Upper lobe of right lung (tissue), 1 donor: ENCODE results near the gene WLS. TPM values are rescaled to one million over a fixed set of nuclear protein-coding genes. Genes with fewer than 3 reads are reported as not detected.

ENCODE experiments used
- ATAC-seq: fragments of 200-7000 bp; cut with Tn5 transposase; one replicate; pipeline ENCODE4 v1.9.1; 2020; ENCODE audit warnings: mild to moderate bottlenecking, moderate library complexity
- DNase-seq: peaks from one replicate; pipeline ENCODE4 v3.0.0-alpha.2; 2020
- H3K27ac ChIP-seq: fragments of 200-600 bp; one replicate; pipeline ENCODE4 v1.8.0; 2022
- H3K27me3 ChIP-seq: fragments of 200-600 bp; one replicate; pipeline ENCODE4 v1.8.0; 2022; ENCODE audit warnings: mild to moderate bottlenecking
- H3K36me3 ChIP-seq: fragments of 200-600 bp; one replicate; pipeline ENCODE4 v1.8.0; 2022
- H3K4me1 ChIP-seq: fragments of 200-600 bp; one replicate; pipeline ENCODE4 v1.8.0; 2022
- H3K4me3 ChIP-seq: fragments of 200-600 bp; one replicate; pipeline ENCODE4 v1.8.0; 2022; ENCODE audit warnings: mild to moderate bottlenecking
- H3K9me3 ChIP-seq: fragments of 200-600 bp; one replicate; pipeline ENCODE4 v1.8.0; 2022
- intact Hi-C: fragments of 100-400 bp; cut with DNase I; formaldehyde crosslinking; loops from one replicate; pipeline ENCODE4 v1.11.0; 2022
- total RNA-seq: library from RNA; stranded (reverse); fragmentation: NEBNext Ultra II Directional; extraction: Animal tissue kit (Norgen Biotek cat#: 25700); gene quantifications from one replicate; pipeline ENCODE4 v1.2.1, GENCODE V29; 2021
- TF ChIP-seq, protein P1 (sequence below): fragments of 200-600 bp; IDR thresholded peaks from one replicate; pipeline ENCODE4 v1.8.0; 2022; ENCODE audit warnings: antibody characterized with exemption
- donor health status: DM: no; HTN: yes; CAD: no; lungs with severe emphysema.

WLS gene
- total RNA-seq, 1 donor from 2014 or later = 89.8 TPM

GRCh38 chr1:68188060-68188538 lies 44.2 kb downstream of the WLS start:
- no peak overlapping the region for H3K4me3 ChIP-seq
- no peaks in the 10 kb centered on the region for H3K36me3 ChIP-seq
- ATAC-seq (no peak), DNase-seq (no peak)
- no peaks in the 10 kb centered on the region for H3K27me3 ChIP-seq
- H3K27ac ChIP-seq = no peak overlapping the region
- H3K9me3 ChIP-seq = no peaks in the 10 kb centered on the region
- TF ChIP-seq, protein P1, sequence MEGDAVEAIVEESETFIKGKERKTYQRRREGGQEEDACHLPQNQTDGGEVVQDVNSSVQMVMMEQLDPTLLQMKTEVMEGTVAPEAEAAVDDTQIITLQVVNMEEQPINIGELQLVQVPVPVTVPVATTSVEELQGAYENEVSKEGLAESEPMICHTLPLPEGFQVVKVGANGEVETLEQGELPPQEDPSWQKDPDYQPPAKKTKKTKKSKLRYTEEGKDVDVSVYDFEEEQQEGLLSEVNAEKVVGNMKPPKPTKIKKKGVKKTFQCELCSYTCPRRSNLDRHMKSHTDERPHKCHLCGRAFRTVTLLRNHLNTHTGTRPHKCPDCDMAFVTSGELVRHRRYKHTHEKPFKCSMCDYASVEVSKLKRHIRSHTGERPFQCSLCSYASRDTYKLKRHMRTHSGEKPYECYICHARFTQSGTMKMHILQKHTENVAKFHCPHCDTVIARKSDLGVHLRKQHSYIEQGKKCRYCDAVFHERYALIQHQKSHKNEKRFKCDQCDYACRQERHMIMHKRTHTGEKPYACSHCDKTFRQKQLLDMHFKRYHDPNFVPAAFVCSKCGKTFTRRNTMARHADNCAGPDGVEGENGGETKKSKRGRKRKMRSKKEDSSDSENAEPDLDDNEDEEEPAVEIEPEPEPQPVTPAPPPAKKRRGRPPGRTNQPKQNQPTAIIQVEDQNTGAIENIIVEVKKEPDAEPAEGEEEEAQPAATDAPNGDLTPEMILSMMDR = no peak
- intact Hi-C loops = no loop called here
- H3K4me1 ChIP-seq = no peaks in the 10 kb centered on the region

DNA sequence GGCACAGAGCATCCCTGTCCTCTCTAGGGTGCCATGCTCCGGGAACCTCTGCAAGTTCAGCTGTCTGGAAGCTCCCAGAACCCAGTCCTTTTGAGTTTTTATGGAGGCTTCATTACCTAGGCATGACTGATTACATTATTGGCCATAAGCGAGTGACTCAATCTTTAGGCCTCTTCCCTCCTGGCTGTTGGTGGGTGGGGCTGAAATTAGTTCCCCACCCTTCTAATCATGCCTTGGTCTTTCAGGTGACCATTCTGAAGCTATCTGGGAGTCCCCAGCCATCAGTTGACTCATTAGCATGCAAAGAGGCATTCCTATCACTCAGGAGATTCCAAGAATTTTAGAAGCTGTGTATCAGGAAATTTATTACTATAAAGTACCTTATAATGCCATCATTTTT lies 46.6 kb downstream of the WLS start:
- Histone ChIP-seq H3K9me3 (no peaks in the 10 kb centered on the region), H3K27me3 (no peaks in the 10 kb centered on the region), H3K4me1 (no peaks in the 10 kb centered on the region), H3K27ac (no peak overlapping the region), H3K36me3 (no peaks in the 10 kb centered on the region), H3K4me3 (no peak overlapping the region)
- DNase-seq (no peak), ATAC-seq (no peak)
- intact Hi-C loops = no loop called here
- TF ChIP-seq, protein P1 = no peak

DNA sequence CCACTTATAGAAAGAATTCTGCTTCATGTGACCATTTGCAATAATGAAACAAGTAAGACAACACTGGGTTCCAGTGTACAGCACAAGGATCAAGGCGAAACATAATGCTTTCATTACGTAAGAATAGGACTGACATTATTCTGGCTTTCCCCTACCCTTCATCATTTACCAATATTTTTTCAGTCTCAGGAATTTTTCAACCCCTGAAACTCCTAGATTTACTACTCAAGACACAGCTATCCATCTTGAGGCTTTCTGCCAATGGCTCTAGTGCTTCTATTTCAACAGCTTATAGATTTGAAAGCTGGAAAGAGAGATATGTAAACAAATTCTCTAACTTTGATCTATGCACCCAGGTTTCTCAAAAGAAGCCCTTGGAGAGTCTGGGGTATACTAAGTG lies 48.4 kb downstream of the WLS start:
- no peak overlapping the region for H3K4me3 ChIP-seq
- H3K27ac ChIP-seq = no peak overlapping the region
- intact Hi-C loops = no loop called here
- TF ChIP-seq, protein P1 = no peak
- DNase-seq (no peak), ATAC-seq (no peak)
- H3K36me3 ChIP-seq = no peaks in the 10 kb centered on the region
- H3K4me1 ChIP-seq = no peaks in the 10 kb centered on the region
- no peaks in the 10 kb centered on the region for H3K9me3 ChIP-seq
- H3K27me3 ChIP-seq = no peaks in the 10 kb centered on the region

DNA sequence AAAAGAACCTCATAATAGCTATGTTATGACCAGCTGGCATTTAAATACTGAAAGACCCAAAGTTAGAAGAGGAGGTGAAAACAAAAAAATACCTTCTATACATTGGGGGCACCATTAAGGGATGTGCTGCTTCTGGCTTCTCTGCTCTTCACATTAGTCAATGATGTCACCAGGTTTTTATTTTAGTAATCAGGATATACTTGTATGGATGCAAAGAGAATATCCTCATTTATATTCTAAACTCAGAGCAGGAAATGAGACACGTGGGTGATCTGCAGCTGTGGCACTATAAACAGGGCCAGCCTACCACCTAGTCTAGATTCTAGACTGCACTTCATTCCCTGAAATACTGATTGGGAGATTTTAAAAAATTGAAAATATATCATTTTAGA lies 51.2 kb downstream of the WLS start:
- Histone ChIP-seq H3K27me3 (no peaks in the 10 kb centered on the region), H3K4me1 (peaks cover 9% of the 10 kb centered on the region), H3K27ac (no peak overlapping the region), H3K4me3 (no peak overlapping the region), H3K36me3 (no peaks in the 10 kb centered on the region), H3K9me3 (no peaks in the 10 kb centered on the region)
- TF ChIP-seq, protein P1 = no peak
- ATAC-seq (no peak), DNase-seq (no peak)
- intact Hi-C loops = no loop called here

DNA sequence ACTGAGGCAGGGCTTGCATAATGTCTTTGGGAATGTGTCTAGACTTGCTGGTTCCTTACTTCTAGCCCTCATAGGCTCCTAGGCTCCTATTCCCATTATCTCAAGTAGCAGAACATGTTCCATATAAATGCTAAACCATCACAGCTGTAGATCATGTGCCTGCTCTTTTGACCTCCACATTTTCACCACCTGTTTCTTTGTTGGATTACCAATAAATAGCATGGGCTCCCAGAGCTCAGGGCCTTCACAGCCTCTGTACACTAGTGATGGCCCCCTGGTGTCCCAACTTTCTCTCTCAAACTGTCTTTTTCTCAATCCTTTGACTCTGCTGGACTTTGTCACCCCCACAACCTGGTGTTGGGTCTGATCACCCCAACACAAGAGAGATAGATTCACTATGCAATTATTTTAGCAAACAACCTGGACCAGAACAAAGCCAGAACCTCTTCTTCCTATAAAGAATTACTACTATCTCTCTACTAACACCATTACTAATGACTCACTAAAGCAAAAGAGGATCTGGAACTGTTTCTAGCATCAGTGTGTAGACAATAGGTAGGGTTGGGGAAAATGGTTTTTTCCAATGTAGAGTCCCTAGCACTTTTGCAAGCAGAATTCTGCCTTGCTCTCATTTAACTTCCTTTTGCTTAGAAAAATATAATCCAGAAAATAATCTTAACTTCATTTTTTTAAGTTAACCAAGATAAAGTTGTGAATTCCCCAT lies 51.7 kb downstream of the WLS start:
- Histone ChIP-seq H3K27me3 (no peaks in the 10 kb centered on the region), H3K4me1 (peaks cover 14% of the 10 kb centered on the region), H3K9me3 (no peaks in the 10 kb centered on the region), H3K4me3 (no peak overlapping the region), H3K27ac (no peak overlapping the region), H3K36me3 (no peaks in the 10 kb centered on the region)
- intact Hi-C loops = no loop called here
- ATAC-seq (no peak), DNase-seq (no peak)
- TF ChIP-seq, protein P1 = no peak
